HCEC 1CT (cell line): ENCODE results near the gene VPS8.

Source experiments
- DNase-seq: peaks from one replicate; pipeline ENCODE4 v3.0.0-alpha.2; 2017

The VPS8 gene

DNA sequence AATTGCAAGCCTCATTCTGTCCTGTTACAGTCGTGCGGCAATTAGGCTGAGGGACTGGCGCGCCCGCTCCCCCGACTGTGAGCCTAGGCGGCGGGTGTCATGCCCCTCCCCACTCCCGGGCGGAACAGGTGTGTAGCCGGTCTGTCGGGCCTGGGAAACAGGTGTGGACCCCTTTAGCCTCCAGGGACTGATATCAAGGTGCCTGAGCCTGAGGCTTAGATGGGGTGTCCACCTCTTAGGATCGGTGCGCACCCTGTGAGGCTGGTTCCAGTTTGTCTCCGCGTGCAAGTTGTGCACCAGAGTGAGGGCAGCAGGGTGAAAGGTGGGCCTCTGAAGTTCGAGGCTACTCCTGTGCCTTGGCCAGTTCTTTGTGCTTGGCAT lies 686 bp downstream of the VPS8 start:
- DNase-seq: no peak

DNA sequence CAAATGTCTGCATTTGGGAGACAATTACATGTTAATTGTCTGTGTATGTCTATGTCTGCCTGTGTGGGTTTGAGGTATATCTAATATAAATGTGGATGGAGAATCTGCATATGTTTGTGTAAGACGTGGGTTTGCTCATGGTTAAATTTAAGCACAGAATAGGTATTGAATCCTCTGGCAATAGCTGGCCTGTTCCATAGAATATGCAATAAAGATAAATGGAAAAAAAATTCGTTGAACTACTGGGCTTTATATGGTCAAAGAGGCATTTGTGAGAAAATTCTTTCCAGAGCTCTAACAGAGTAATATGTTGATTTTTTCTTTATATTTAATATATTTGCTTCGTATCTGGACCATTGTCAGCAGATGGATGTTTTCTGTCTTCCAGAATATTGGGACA lies 1.4 kb downstream of the VPS8 start:
- DNase-seq: no peak

DNA sequence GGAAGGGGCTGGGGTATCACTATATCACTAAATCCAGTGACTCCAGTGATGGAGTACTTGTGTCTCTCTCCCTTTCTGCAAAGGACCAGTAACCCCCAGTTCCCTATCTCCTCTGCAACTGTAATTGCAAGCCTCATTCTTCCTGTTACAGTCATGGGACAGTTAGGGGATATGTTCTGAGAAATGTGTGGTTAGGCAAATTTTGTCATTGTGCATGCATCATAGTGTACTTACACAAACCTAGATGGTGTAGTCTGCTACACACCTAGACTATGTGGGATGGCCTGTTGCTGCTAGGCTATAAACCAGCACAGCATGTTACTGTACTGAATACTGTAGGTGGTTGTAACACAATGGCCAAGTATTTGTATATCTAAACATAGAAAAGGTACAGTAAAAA lies 2.2 kb downstream of the VPS8 start:
- DNase-seq: peak; percentile 14

DNA sequence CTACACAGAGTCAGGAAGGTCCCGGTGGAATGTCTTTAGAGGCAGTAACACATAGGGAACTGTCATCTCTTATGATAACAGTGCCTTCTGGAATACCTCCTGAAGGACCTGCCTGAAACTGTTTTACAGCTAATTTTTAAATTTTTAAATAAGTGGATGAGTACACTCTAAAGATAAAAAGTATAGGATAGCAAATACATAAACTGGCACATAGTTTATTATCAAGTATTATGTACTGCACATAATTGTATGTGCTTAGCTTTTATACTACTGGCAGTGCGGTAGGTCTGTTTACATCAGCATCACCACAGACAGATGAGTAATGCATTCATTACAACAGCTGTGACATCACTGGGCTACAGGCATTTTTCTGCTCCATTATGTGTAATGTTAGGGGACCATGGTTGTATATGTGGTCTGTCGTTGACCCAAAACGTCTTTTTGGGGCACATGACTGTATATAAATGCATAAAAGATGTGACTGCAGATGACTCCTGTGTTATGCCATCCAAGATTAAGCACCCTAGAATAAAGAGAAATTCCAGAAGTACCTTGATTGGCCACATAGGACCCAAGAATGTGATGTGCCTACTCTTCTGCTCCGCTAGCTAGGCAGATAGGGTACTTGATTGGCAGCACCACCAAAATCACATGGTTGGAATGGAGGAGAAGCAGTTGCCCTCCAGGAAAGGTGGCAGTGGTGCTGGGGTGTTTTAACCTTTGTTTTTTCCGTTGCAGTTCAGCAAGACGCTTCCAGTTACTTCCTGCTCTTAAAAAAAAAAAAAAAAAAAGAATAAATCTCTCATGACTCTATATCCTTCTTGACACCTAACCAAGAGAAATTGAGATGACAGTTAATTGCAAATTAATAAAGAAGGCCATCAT lies 3.3 kb downstream of the VPS8 start:
- DNase-seq: peak; percentile 88

DNA sequence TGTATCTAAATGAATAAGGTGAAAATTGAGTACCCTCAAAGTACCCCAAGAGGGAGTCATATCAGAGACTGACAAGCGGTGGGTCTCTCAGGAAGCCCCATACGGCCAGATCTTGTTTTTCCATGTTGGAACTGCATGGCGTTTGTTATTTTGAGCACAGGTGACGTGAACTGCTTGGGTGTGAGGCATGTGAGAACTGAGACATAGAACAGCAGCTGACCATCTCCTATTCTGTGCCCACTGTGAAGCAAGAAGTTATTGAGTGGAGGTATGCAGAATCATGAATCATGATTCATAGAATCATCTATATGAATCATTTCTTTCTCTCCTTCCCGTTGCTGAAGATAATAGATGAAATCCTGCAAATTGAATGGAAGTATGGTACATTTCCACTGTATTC lies 4.6 kb downstream of the VPS8 start:
- peak; percentile 13 for DNase-seq

DNA sequence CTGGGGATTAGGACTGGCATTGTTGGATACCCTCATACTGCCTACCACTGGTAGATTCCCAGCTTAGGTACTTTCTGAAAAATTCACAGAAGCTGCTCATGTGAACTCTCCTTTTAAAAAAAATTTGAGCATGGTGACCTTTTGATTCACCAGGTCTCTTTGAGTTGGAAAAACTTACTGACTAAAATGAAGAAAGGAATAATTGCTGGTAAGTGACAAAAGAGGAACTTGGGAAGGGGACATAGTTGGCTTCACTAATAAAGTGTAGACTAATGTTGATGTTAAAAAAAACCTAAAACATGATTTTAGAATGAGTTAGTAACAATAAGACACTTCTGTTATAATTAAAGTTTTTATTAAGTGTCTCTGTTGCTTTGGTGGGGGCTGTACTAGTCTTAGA lies 8.6 kb downstream of the VPS8 start:
- no peak for DNase-seq

DNA sequence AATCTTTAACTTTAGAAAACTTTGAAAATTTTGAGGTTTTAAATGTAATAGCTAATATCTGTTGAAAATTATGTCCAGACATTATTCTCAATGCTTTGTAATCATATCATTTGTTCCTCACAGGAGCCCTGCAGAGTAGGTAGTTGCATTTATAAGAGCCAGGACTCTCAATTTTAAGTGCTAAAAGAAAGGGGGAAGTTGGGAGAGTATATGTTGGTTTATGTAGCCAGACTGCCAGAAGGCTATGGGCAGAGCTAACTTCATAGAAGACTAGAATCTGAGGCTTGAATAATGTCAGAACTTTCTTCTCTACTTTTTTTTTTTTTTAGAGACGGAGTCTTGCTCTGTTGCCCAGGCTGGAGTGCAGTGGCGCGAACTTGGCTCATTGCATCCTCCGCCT lies 9.1 kb downstream of the VPS8 start:
- DNase-seq: no peak

DNA sequence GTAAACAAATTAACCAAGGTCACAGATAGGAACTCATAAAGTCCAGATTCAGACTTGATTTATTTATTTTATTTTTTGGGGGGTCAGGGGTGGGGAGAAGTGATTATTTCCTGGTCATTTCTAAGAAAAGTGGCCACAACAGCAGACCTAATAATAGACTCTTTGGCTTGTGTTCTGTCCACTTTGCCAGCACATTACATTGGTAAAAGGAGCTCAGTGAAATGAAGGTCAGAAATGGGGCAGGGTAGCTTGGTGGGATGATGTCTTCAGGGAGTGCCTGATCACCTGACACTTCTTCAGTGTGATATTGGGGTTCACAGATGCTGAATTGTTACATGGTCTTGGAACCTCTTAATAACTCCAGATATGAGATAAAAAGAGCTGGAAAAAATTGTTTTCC lies 10.1 kb downstream of the VPS8 start:
- no peak for DNase-seq

DNA sequence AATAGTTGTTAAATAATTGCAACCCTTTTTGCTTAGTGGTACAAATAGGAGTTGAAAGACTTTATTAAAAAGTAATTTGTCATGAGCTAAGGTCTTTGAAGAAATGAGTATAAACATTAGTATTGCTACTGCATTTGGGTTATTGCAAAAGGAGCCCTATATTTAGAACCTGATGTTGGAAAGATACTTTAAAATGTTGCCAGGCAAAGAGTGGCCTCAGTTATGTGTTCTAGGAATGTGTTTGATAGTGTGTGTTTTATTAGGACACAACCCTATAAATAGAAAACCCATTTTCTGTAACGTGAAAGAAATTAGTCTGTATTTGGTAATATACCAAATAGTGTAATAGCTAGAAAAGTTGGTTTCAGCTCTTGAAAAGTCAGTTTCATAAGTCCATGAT lies 10.7 kb downstream of the VPS8 start:
- no peak for DNase-seq

DNA sequence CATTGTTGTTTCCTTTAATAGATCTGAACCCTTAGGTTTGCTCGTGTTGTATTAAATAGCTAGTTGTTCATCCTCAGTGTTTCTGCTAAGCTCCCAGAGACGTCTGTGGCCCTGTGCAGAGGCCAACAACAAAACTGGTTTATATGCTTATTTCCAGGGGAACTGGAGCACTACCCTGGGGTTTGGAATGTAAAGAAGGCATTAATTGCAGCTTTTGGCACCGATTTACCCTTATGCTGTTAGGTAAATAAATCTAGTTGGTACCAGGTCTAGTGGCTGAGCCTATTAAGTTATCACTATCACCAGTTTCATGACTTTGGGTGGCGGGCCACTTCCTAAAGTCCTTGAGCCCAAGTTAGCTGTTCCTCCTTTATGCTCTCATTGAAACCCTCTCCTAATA lies 12.0 kb downstream of the VPS8 start:
- DNase-seq: no peak

DNA sequence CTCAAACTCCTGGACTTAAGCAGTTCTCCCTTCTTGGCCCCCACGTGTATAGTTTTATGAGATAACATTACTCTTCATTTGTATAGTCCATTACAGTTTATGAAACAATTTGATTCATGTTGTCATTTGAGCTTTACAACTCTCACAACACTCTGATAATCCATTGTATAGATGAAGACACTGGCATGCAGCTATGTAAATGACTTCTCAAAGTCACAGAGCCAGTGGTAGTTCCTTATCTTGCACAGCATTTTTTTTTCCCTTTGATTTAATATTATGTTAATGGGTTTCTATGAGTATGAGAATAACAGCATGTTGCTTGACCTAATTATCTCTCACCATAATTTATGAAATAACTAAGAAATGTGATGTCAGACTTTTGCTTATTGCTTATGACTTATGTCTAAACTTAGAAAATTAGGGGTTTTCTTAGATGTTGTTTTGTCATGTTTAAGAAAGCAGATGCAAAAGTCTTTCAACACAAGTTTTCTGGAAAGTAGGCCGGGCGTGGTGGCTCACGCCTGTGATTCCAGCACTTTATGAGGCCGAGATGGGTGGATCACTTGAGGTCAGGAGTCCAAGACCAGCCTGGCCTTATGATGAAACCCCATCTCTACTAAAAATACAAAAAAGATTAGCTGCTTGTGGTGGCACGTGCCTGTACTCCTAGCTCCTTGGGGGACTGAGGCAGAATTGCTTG lies 13.3 kb downstream of the VPS8 start:
- no peak for DNase-seq

DNA sequence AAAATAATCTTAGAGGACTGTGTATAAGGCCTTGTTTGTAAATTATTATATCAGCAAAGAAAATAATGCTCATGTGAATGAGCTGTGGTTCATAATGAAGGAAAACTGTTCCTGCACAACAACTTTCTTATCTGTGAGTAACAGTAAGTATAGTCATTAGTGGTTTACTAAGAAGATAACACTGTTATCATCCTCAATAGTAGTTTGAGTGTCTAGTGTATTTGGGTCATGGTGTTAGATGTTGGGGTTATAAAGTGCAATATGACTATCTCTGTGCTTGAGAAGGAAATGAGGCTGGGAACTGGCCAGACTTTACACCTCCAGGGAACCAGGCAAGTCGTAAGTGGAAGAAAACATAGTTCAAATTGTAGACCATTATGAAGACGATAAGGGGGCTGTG lies 15.6 kb downstream of the VPS8 start:
- no peak for DNase-seq

DNA sequence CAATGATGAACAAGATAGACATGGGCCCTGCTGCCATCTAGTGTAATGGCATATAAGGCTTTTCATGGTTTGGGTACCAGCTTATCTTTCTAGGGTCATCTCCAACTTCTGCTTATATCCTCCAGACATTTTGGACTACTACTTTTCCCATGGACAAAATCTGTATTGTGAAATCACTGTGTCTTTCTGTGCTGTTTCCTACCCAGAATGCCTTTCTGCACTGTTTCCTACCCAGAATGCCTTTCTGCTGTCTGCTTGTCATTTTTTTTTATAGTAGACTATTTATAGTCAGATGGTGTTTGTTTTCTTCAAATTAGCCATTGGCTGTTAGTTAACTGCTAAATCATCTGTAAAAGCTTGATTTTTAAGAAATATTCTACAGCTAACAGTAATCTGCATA lies 20.1 kb downstream of the VPS8 start:
- no peak for DNase-seq

DNA sequence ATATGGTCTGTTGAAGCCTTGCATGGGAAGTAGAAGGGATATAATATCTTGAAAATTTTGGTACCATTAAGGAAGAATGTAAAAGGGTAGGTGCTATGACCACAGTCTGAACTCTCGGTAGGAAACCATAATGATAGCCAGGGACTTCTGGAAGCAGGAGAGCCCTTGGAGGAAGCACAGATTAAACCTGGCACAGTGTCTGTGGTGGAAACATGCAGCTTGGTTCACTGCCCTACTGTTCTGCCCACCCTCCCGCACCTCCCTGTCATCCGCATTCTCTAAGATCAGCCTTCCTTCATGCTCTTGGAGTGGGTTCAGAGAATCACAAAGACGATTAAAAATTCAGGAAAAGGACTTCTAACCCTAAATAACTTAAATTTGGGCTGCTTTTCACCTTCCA lies 20.9 kb downstream of the VPS8 start:
- DNase-seq: no peak

DNA sequence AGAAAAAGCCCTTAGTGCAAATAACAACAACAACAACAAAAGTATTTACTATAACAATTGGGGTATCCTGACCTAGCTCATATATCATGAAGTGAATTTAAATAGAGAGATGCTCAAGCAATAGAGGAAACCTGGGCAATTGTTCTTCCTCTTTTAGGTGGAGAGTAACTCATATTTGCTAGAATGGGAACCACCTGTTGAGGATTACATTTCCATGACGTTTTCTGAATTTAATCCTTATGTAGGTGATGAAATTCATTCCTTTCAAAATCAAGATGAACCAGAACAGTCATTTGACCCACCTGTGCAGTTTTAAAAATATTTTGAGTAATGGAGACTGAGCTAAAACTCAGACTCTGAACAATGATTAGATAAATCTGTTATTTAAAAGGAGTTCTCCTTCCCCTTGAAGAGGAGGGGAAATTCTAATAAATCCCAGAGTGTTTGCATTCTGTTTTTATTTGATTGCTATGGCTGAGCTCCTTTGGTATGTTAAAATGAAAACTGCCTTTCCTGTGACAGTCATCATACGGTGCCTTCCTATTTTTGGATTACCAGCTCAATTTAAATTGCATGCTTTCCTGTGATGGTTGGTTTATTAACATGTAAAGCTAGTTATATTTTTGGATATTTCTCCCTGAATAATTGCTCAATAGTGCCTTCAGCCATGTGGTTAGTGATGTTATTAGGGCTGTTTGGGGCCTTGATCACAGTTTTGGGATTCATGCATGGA lies 24.3 kb downstream of the VPS8 start:
- DNase-seq: no peak

DNA sequence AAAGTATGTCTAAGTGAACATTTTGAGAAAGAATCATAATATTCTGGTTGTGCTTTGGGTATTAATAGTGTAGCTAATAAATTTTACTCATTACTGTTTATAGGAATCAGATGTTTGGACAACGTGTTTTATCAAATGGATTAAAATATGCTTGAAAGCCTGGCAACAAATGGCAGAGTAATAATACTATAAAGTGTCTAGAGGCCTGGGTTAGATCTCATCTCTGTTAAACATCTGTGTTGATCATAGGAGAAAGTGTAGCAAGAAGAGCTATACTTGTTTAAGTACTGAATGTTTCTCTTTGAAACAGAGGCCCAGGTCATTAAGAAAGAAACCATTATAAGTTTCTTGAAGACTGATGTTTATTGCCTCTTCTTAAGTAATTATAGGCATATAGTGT lies 30.5 kb downstream of the VPS8 start:
- no peak for DNase-seq

DNA sequence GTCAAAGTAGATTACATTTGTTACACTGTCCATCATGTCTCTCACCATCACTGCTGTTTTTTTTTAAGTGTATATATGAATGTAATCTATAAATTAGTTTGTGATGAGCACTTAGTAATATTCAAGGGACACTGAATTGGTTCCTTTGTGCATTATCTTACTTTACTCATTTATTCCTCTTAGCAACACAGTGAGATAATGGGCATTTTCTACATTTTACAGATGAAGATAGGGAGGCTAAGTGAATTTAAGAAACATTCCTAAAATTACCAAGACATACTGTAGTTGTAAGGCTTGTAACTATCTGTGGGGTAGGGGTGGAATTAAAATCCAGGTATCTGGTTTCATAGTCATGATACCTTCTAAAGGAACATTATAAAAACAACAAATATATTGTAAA lies 33.9 kb downstream of the VPS8 start:
- DNase-seq: no peak

DNA sequence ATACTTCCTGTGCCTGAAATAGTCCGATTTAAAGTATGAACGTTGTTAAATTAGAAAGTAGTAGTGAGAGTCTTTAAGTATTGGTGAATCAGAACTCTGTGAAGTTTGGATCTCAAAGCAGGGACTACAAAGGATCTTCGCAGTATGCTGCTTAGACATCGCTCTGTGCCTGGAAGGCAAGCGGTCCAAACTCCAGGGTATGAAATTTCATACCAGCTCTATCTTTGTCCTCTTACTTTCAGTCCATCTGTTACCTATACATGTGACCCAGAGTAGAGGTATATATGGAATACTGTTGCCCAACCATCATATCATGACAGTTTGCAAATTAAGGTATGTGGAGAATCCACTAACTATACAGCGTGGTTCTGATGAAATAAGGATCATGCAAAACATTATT lies 34.5 kb downstream of the VPS8 start:
- DNase-seq: no peak

DNA sequence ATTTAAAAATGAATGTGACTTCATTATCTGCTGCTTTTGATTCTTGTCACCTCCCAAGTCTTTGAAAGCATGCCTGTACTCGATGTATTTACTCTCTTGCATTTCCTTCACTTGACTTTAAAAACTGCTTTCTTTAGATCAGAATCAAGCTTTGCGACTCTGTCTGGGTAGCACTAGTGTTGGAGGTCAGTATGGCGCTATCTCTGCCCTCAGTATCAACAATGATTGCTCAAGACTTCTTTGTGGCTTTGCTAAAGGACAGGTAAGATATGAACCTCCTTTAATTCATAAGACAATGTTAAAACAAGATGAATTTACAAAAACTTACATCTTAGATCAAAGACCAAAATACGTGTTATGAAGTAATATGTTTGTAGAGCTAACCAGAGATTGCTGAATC lies 37.0 kb downstream of the VPS8 start:
- DNase-seq: no peak

DNA sequence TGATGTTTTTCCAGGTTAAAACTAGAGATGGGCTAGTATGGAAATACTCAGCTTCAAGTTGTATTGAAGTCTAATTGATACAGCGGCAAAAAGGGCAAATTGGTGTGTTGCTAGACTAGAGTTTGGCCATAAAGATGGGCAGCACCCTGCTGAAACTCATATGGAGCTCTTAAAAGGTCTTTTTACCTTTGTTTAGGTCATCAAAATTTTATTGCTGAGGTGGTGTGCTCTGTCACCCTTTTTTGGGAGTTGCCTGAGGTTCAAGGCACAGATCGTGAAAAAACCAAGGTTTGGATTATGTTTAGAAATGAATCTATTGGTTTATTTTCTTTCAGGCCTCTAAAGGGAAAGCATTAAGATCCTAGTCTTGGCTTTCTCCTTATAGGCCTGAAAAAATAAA lies 38.2 kb downstream of the VPS8 start:
- DNase-seq: no peak

DNA sequence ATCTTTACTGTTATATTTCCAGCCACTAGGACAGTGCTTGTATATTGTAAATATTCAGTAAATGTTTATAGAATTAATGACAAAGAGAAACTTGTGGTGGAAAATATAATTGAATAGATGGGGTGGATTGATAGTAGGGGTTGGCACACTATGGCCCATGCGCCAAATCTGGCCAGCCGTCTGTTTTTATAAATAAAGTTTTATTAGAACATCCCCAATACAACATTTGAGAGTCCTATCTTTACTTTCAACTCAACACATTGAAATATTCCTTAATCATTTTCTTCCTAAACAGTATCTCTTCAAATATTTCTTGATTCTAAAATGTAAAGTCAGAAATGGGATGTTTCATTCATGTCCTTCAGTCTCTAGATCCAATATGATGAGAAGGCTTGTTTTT lies 45.1 kb downstream of the VPS8 start:
- no peak for DNase-seq

DNA sequence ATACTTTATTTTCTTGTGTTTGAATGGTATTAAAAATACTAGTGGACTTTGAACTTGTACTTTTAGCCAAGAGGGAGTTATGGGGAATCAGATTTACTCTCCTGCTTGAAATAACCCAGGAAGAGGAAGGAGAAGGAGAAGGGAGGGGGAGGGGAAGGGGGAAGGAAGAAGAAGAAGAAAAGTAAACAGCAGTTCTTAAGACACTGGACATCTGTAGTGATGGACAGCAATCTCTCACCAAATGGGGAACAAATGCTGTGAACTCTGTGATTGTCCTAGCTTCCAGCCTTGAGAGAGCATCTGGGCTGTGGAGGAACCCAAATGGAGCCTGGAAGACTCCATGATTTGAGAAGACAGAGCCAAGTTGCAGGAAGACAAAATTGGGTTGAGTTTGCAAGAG lies 52.0 kb downstream of the VPS8 start:
- no peak for DNase-seq

DNA sequence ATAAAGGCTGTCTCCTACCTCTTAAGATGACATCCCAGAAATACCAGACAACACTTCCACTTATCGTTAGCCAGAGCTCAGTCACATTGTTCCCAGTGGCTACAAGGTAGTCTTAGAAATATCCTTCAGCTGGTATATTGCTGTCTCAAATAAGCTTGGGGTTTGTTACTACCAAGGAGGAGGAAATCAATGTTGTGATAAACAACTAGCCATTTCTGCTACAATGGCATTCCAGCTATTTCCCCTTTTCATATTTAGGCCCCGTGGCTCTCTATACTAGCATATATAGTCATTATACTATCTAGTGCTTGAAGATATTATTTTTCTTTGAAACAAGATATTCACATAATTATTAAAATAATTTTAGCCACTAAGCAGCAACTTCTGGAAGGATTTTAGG lies 56.5 kb downstream of the VPS8 start:
- DNase-seq: no peak

DNA sequence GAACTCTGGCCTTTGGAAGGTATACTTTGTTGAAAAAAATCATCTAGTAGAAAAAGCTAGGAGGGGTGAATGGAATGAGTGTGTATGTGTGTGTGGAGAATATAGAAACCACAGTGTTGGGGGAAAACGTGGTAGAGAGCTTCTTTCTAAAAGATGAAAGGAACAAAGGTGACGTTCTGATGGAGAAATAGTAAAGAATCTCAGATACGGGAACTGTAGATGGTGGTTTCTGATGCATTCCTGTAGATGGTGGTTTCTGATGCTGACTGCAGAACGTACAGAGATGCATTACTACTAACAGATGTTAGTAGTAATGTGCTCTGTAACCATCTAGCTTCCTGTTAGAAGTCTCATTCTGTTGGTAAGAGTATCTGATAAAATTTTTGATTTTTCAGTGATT lies 60.2 kb downstream of the VPS8 start:
- no peak for DNase-seq
